Adrenal gland (tissue), 12 donors: ENCODE data around the gene FSTL1. TPM values are rescaled to one million over a fixed set of nuclear protein-coding genes. Genes with fewer than 3 reads are reported as not detected.

Experiments used
- DNase-seq, 7 donors: peaks; one replicate each; pipeline ENCODE4 v3.0.0-alpha.2; 2019 to 2020
- H3K27ac ChIP-seq, 5 donors: fragments of 200-600 bp; sonication (generic) in 4 of 5; 1 replicate in 3 of 5; 2 replicates in 2 of 5; pipeline versions ENCODE4 v1.5.1 to v1.8.0; 2016 to 2020; ENCODE audit warnings: mild to moderate bottlenecking in 1 of 5
- H3K27me3 ChIP-seq: fragments of 200-600 bp; 2 replicates; pipeline ENCODE4 v1.8.0; 2021
- H3K36me3 ChIP-seq, 2 donors: fragments of 200-600 bp; replicated peaks in 1 of 2; 1 replicate in 1 of 2; 2 replicates in 1 of 2; pipeline versions ENCODE4 v1.5.1 to v1.8.0; 2018 to 2022
- H3K4me1 ChIP-seq, 2 donors: fragments of 200-600 bp; replicated peaks in 1 of 2; 1 replicate in 1 of 2; 2 replicates in 1 of 2; pipeline versions ENCODE4 v1.5.1 to v1.8.0; 2018 to 2021
- H3K4me3 ChIP-seq, 4 donors: fragments of 200-600 bp; sonication (generic) in 3 of 4; one replicate each; pipeline ENCODE4 v1.5.1; 2016 to 2018
- H3K9me3 ChIP-seq, 3 donors: fragments of 200-600 bp; sonication (generic) in 1 of 3; replicated peaks in 1 of 3; 1 replicate in 2 of 3; 2 replicates in 1 of 3; pipeline versions ENCODE4 v1.5.1 to v1.8.0; 2016 to 2021
- POLR2A ChIP-seq, 2 donors: fragments of 450-650 bp; IDR thresholded peaks; one replicate each; pipeline ENCODE4 v1.6.1; 2017; ENCODE audit warnings: antibody characterized with exemption in 2 of 2, mild to moderate bottlenecking in 2 of 2, moderate library complexity in 1 of 2
- WGBS, 4 donors: extraction: QIAGEN DNeasy Blood & Tissue Kit in 2 of 4; methylation state at CpG; one replicate each; pipeline versions ENCODE4 v1.1.5 to v1.1.7; 2013 to 2017; 5-methylcytosine and 5-hydroxymethylcytosine counted together
- intact Hi-C, 2 donors: fragments of 100-400 bp; cut with DNase I; formaldehyde crosslinking; loops; one replicate each; pipeline versions ENCODE4 v1.14.1 to v1.15.0; 2022 to 2023
- polyA plus RNA-seq, 3 donors: library from polyadenylated mRNA; stranded (reverse); fragments of 200-250 nt in 2 of 3; fragments of 350-450 nt in 1 of 3; fragmentation: Illumina TruSeq in 1 of 3; extraction: RNeasy Lipid Tissue Mini Kit (QIAGEN cat#74804) in 1 of 3; gene quantifications; one replicate each; pipeline ENCODE4 v1.2.3, GENCODE V29; 2013 to 2014
- total RNA-seq, 9 donors: library from RNA; depleted of rRNA in 4 of 9; stranded (reverse); fragments of >200 nt in 4 of 9; fragments of 120-200 nt in 1 of 9; fragmentation: NEBNext Ultra II Directional in 1 of 9; extraction: Animal tissue kit (Norgen Biotek cat#: 25700) in 1 of 9; gene quantifications; one replicate each; pipeline versions ENCODE4 v1.1.0 to v1.2.4, GENCODE V29; 2013 to 2023
- TF ChIP-seq, protein P1 (sequence below), 6 experiments: fragments of 450-650 bp in 4 of 6; fragments of 200-600 bp in 2 of 6; sonication (generic) in 1 of 6; IDR thresholded peaks; 1 replicate in 5 of 6; 2 replicates in 1 of 6; pipeline versions ENCODE4 v1.5.1 to v1.8.0; 2016 to 2021; ENCODE audit warnings: antibody characterized with exemption in 6 of 6, mild to moderate bottlenecking in 2 of 6, moderate library complexity in 1 of 6
- donor health status: healthy with polysubstance abuse.
- donor health status: Bipolar disorder and iron deficiency.
- donor health status: DM: yes; HTN: yes; CAD: no.
- donor health status: DM: no; HTN: no; CAD: no.
- donor health status: DM: no; HTN: no; CAD: no.
- donor health status: DM: yes; HTN: yes; CAD: no.

The FSTL1 gene
- total and polyA plus RNA-seq, 12 donors: 45.6 to 625 (median 306) TPM

DNA sequence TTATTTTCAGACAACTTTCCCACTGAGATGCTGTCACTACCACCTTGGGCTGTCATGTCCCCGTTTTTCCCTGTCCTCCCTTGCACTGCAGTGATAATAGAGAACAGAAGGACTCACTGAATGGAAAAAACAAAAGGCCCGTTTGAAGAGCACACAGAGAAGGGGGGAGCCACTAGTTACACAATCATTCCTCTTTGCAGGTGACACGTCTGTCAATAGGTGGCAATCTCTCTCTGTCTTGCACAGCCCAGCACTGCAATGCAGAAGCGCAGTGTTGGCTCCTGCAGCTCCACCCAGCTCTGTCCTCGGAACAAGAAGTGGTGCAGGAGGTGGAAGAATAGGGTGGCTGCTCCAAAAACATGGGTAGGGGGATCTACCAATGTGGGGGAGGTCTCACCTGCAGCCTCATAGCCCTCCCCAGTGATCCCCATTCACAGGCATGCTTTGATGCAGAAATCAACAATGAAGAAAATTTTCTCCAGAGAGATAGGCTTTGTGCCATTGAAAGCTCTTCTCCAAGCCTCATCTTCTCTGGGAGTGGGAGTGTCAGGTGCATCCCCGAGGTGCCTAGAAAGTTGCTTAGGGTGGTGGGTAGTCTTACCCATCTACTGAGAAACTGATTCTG, 31.8 kb downstream of the FSTL1 start:
- Histone ChIP-seq H3K9me3 (no peaks in the 10 kb centered on the region), H3K4me1 (peaks cover 62 to 67% of the 10 kb centered on the region in 2 donors), H3K4me3 (no peak overlapping the region), H3K36me3 (peaks cover 0 to 4% of the 10 kb centered on the region in 2 donors), H3K27me3 (no peaks in the 10 kb centered on the region), H3K27ac (peak overlapping the region in 4 of 5 donors; percentile 78 to 93 (median 83))
- WGBS, 4 donors: 9 to 23% (median 18%) methylated on average over 6 of the region's 6 CpGs
- intact Hi-C loops: loop anchor here (5.0 kb wide), 2 partner anchors 138 to 177 kb away; no protein-coding TSS in a partner anchor
- TF ChIP-seq, protein P1, sequence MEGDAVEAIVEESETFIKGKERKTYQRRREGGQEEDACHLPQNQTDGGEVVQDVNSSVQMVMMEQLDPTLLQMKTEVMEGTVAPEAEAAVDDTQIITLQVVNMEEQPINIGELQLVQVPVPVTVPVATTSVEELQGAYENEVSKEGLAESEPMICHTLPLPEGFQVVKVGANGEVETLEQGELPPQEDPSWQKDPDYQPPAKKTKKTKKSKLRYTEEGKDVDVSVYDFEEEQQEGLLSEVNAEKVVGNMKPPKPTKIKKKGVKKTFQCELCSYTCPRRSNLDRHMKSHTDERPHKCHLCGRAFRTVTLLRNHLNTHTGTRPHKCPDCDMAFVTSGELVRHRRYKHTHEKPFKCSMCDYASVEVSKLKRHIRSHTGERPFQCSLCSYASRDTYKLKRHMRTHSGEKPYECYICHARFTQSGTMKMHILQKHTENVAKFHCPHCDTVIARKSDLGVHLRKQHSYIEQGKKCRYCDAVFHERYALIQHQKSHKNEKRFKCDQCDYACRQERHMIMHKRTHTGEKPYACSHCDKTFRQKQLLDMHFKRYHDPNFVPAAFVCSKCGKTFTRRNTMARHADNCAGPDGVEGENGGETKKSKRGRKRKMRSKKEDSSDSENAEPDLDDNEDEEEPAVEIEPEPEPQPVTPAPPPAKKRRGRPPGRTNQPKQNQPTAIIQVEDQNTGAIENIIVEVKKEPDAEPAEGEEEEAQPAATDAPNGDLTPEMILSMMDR (IDR thresholded peaks at IDR 0.05): peak in 5 of 6 experiments; percentile 23 to 46 (median 30)
- peak in 1 of 2 donors; percentile 52 for TF ChIP-seq POLR2A (IDR thresholded peaks at IDR 0.05)
- DNase-seq: peak; percentile 64 to 87 (median 75)

DNA sequence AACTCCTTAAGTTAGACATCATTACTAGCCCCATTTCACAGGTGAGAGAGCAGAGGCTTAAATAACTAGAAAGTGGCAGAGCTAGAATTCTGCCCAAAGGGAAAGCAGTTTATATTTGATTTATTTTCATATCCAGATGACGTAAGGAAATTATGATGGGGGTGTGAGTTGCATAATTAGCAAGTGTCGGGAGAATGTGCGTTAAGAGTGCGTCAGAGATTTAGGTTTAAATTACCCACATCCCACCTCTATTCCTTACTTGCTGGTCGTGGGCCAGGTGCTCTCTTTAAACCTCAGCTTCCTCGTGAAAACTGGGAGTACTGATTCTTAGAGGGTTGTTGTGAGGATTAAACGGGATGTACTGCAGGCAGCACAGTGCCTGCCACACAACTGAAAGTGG, 32.3 kb downstream of the FSTL1 start:
- Histone ChIP-seq H3K27me3 (no peaks in the 10 kb centered on the region), H3K36me3 (peaks cover 0 to 4% of the 10 kb centered on the region in 2 donors), H3K27ac (peak overlapping the region; percentile 74 to 93 (median 80)), H3K9me3 (no peaks in the 10 kb centered on the region), H3K4me1 (peaks cover 59 to 63% of the 10 kb centered on the region in 2 donors), H3K4me3 (no peak overlapping the region)
- TF ChIP-seq, protein P1 (IDR thresholded peaks at IDR 0.05): no peak
- TF ChIP-seq POLR2A (IDR thresholded peaks at IDR 0.05): no peak
- DNase-seq: no peak
- intact Hi-C loops: loop anchor here (5.0 kb wide), 2 partner anchors 139 to 176 kb away; no protein-coding TSS in a partner anchor
- WGBS, 4 donors: 38 to 54% (median 44%) methylated on average over 7 of the region's 7 CpGs

DNA sequence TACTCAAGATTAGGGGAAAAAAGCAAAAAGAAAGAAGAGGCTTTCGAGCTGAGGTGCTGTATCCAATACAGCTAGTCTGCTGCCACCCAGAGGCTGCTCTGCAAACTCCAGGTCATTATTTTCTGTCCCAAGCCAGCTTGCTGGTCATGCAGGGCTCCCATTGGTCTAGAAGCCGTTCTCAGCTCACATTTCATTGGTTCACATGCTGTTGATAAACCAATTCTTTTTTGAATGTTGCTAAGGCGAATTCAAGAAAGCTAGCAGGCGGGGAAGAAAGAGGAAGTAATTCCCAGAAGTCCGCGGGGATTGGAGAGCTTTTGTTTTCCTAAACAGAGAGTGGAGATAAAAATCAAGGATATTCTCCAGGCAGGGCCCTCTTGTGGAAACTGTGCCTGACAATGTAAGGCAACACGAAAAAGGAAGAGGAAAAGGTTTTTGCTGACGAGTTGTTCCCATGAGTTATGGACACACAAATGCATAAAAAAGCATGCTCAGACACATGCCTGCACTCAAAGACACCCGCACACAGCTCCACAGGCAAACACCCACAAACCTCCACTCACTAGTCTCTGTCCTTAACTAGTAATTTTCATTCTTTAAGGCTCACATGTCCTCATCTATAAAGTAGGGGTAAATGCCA, 33.4 kb downstream of the FSTL1 start:
- Histone ChIP-seq H3K27me3 (no peaks in the 10 kb centered on the region), H3K4me1 (peaks cover 54 to 55% of the 10 kb centered on the region in 2 donors), H3K4me3 (peak overlapping the region in 1 of 4 donors; percentile 34), H3K36me3 (peaks cover 0 to 7% of the 10 kb centered on the region in 2 donors), H3K9me3 (no peaks in the 10 kb centered on the region), H3K27ac (peak overlapping the region; percentile 74 to 93 (median 80))
- DNase-seq: peak; percentile 95 to 99 (median 97)
- intact Hi-C loops: loop anchor here (5.0 kb wide), 2 partner anchors 140 to 175 kb away; no protein-coding TSS in a partner anchor
- WGBS, 4 donors: 0 to 1% (median 0%) methylated on average over 9 of the region's 9 CpGs
- TF ChIP-seq, protein P1 (IDR thresholded peaks at IDR 0.05): peak; percentile 80 to 96 (median 92)
- TF ChIP-seq POLR2A (IDR thresholded peaks at IDR 0.05): peak in 1 of 2 donors; percentile 79

DNA sequence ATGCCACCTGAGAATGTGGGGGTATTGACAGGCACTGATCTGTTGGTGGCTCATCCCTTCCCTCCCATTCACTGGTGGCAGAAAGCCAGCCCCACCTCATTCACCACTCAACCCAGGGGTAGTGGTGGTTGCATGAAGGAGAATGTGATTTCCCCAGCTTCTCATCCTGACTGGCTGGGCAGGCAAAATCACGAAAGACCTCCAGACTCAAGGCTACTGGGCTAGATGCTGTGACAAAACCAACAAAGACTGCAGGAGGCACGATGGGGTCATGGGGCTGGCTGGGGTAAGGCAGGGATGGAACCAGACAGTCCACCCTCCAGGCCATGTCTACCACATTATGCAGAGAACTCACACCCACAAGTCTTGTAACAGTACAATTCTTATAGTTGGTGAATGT, 33.9 kb downstream of the FSTL1 start:
- H3K36me3 ChIP-seq: peaks cover 0 to 12% of the 10 kb centered on the region in 2 donors
- DNase-seq: peak; percentile 44 to 74 (median 63)
- H3K9me3 ChIP-seq: no peaks in the 10 kb centered on the region
- peak overlapping the region in 1 of 4 donors; percentile 28 for H3K4me3 ChIP-seq
- peak overlapping the region in 4 of 5 donors; percentile 43 to 93 (median 82) for H3K27ac ChIP-seq
- TF ChIP-seq, protein P1 (IDR thresholded peaks at IDR 0.05): no peak
- TF ChIP-seq POLR2A (IDR thresholded peaks at IDR 0.05): no peak
- 0 to 17% (median 6%) methylated on average over 1 to 2 of the region's 2 CpGs for WGBS, 4 donors
- peaks cover 50% of the 10 kb centered on the region in 2 donors for H3K4me1 ChIP-seq
- no peaks in the 10 kb centered on the region for H3K27me3 ChIP-seq
- intact Hi-C loops: loop anchor here (5.0 kb wide), 2 partner anchors 140 to 175 kb away; no protein-coding TSS in a partner anchor
